IMR-90 (cell line): ENCODE results near the gene ARAP2. TPM values are rescaled to one million over a fixed set of nuclear protein-coding genes. Genes with fewer than 3 reads are reported as not detected.

Source experiments
- ATAC-seq: fragments of 200-7000 bp; cut with Tn5 transposase; 2 replicates; pipeline ENCODE4 v1.9.1; 2020; ENCODE audit warnings: low read depth, mild to moderate bottlenecking, moderate library complexity
- BruUV-seq: library from RNA; stranded (reverse); fragments of 400-500 nt; replicated peaks from 2 replicates; lab custom pipeline; 2021; lab: Mats Ljungman, UMichigan
- CTCF ChIA-PET: fragments of 300-600 bp; formaldehyde crosslinking; extraction: SDS; loops from one replicate; lab custom pipeline; 2021; ENCODE audit warnings: antibody characterized with exemption; lab: Yijun Ruan, JAX
- POLR2A ChIA-PET: fragments of 300-600 bp; sonication (Branson Sonifier 250); formaldehyde crosslinking; loops from one replicate; lab custom pipeline; 2022; ENCODE audit warnings: antibody characterized with exemption; ENCODE audit not compliant: unreplicated experiment; lab: Charles Lee
- DNase-seq: peaks from one replicate; pipeline ENCODE4 v3.0.0; 2013
- H2AFZ ChIP-seq: replicated peaks from 2 replicates; pipeline ENCODE3; 2013; ENCODE audit warnings: low read length, mild to moderate bottlenecking; ENCODE audit not compliant: poor library complexity
- H2AK5ac ChIP-seq: 2 replicates; pipeline ENCODE4 v1.6.1; 2013; ENCODE audit warnings: low read depth, low read length, inconsistent platforms
- H2AK9ac ChIP-seq: replicated peaks from 2 replicates; pipeline ENCODE3; 2013; ENCODE audit warnings: mild to moderate bottlenecking, low read depth, low read length, moderate library complexity; ENCODE audit not compliant: poor library complexity
- H2BK120ac ChIP-seq: 2 replicates; pipeline ENCODE4 v1.6.1; 2013; ENCODE audit warnings: low read depth, low read length, inconsistent platforms
- H2BK15ac ChIP-seq: 3 replicates; pipeline ENCODE4 v1.6.1; 2013; ENCODE audit warnings: low read depth, low read length, inconsistent platforms
- H2BK20ac ChIP-seq: 2 replicates; pipeline ENCODE4 v1.6.1; 2013; ENCODE audit warnings: low read depth, mild to moderate bottlenecking, inconsistent platforms, low read length, moderate library complexity
- H2BK5ac ChIP-seq: 2 replicates; pipeline ENCODE4 v1.6.1; 2013; ENCODE audit warnings: mild to moderate bottlenecking, low read depth, low read length, inconsistent platforms; ENCODE audit not compliant: poor library complexity, severe bottlenecking
- H3K14ac ChIP-seq: replicated peaks from 2 replicates; pipeline ENCODE4 v1.6.1; 2013; ENCODE audit warnings: low read depth, low read length, inconsistent platforms
- H3K18ac ChIP-seq: 2 replicates; pipeline ENCODE4 v1.6.1; 2013; ENCODE audit warnings: low read depth, low read length, control low read depth
- H3K23ac ChIP-seq: 2 replicates; pipeline ENCODE4 v1.6.1; 2013; ENCODE audit warnings: low read depth, low read length, inconsistent platforms
- H3K27ac ChIP-seq: 2 replicates; pipeline ENCODE4 v1.5.1; 2013; ENCODE audit warnings: mild to moderate bottlenecking, control low read depth, low read length; ENCODE audit not compliant: insufficient read depth
- H3K27me3 ChIP-seq: 2 replicates; pipeline ENCODE4 v1.6.1; 2013; ENCODE audit warnings: low read length; ENCODE audit not compliant: control insufficient read depth, insufficient read depth
- H3K36me3 ChIP-seq: 2 replicates; pipeline ENCODE4 v1.6.1; 2013; ENCODE audit warnings: low read length, mixed read lengths; ENCODE audit not compliant: control insufficient read depth, insufficient read depth
- H3K4ac ChIP-seq: 2 replicates; pipeline ENCODE4 v1.6.1; 2013; ENCODE audit warnings: low read depth, low read length, inconsistent platforms
- H3K4me1 ChIP-seq: 2 replicates; pipeline ENCODE4 v1.6.1; 2013; ENCODE audit warnings: low read length, mixed read lengths; ENCODE audit not compliant: control insufficient read depth, insufficient read depth
- H3K4me2 ChIP-seq: 2 replicates; pipeline ENCODE4 v1.6.1; 2013; ENCODE audit warnings: low read depth, mild to moderate bottlenecking, control low read depth, low read length, moderate library complexity
- H3K4me3 ChIP-seq: 2 replicates; pipeline ENCODE4 v1.5.1; 2013; ENCODE audit warnings: low read depth, mild to moderate bottlenecking, control low read depth, low read length, moderate library complexity; ENCODE audit not compliant: insufficient read depth
- H3K56ac ChIP-seq: 2 replicates; pipeline ENCODE4 v1.6.1; 2013; ENCODE audit warnings: low read length, inconsistent platforms; ENCODE audit not compliant: insufficient read depth; ENCODE audit errors: extremely low read depth
- H3K79me1 ChIP-seq, 2 experiments: 2 replicates each; pipeline ENCODE4 v1.6.1; 2013; ENCODE audit warnings: low read length in 2 of 2, inconsistent platforms in 1 of 2, low read depth in 1 of 2
- H3K9ac ChIP-seq: 2 replicates; pipeline ENCODE4 v1.6.1; 2013; ENCODE audit warnings: low read depth, low read length, control low read depth
- H3K9me1 ChIP-seq: 2 replicates; pipeline ENCODE4 v1.6.1; 2013; ENCODE audit warnings: low read length, inconsistent platforms; ENCODE audit not compliant: insufficient read depth
- H3K9me3 ChIP-seq: 2 replicates; pipeline ENCODE4 v1.6.1; 2013; ENCODE audit warnings: low read length; ENCODE audit not compliant: control insufficient read depth, insufficient read depth
- H4K20me1 ChIP-seq: 2 replicates; pipeline ENCODE4 v1.6.1; 2013; ENCODE audit warnings: low read length, inconsistent platforms; ENCODE audit not compliant: insufficient read depth
- H4K5ac ChIP-seq: 2 replicates; pipeline ENCODE4 v1.6.1; 2013; ENCODE audit warnings: mild to moderate bottlenecking, low read depth, low read length, control low read depth
- H4K8ac ChIP-seq, 2 experiments: 2 replicates each; pipeline ENCODE4 v1.6.1; 2013; ENCODE audit warnings: low read depth in 2 of 2, low read length in 2 of 2, control low read depth in 1 of 2, inconsistent platforms in 1 of 2
- H4K91ac ChIP-seq: 2 replicates; pipeline ENCODE4 v1.6.1; 2013; ENCODE audit warnings: low read depth, low read length, inconsistent platforms; ENCODE audit not compliant: insufficient read depth
- BHLHE40 ChIP-seq: fragments of 150-350 bp; IDR thresholded peaks from 2 replicates; pipeline ENCODE4 v1.6.1; 2016; ENCODE audit warnings: mild to moderate bottlenecking, low read depth, low read length
- CEBPB ChIP-seq: IDR thresholded peaks from 2 replicates; pipeline ENCODE4 v1.6.1; 2012; ENCODE audit warnings: low read depth, low read length, improper control_type of control experiment
- CHD1 ChIP-seq: IDR thresholded peaks from 2 replicates; pipeline ENCODE4 v1.6.1; 2012; ENCODE audit warnings: low read depth, low read length, improper control_type of control experiment
- CTCF ChIP-seq: conservative IDR thresholded peaks from 2 replicates; pipeline ENCODE4 v1.5.1; 2012; ENCODE audit warnings: mild to moderate bottlenecking, low read depth, low read length, improper control_type of control experiment
- ELK1 ChIP-seq: fragments of 150-350 bp; IDR thresholded peaks from 2 replicates; pipeline ENCODE4 v1.6.1; 2016; ENCODE audit warnings: low read depth, mild to moderate bottlenecking, low read length, moderate library complexity, borderline replicate concordance
- FOS ChIP-seq: fragments of 150-350 bp; IDR thresholded peaks from 2 replicates; pipeline ENCODE4 v1.6.1; 2016; ENCODE audit warnings: low read depth, low read length
- MAFK ChIP-seq: IDR thresholded peaks from 2 replicates; pipeline ENCODE4 v1.6.1; 2012; ENCODE audit warnings: low read depth, low read length, improper control_type of control experiment
- MAZ ChIP-seq: IDR thresholded peaks from 2 replicates; pipeline ENCODE4 v1.6.1; 2012; ENCODE audit warnings: low read depth, mild to moderate bottlenecking, low read length, improper control_type of control experiment, moderate library complexity, borderline replicate concordance
- MXI1 ChIP-seq: IDR thresholded peaks from 2 replicates; pipeline ENCODE4 v1.6.1; 2012; ENCODE audit warnings: low read depth, mild to moderate bottlenecking, low read length, moderate library complexity, borderline replicate concordance
- NFE2L2 ChIP-seq: fragments of 150-350 bp; IDR thresholded peaks from 2 replicates; pipeline ENCODE4 v1.6.1; 2016; ENCODE audit warnings: low read depth, mild to moderate bottlenecking, low read length
- POLR2A ChIP-seq: IDR thresholded peaks from 2 replicates; pipeline ENCODE4 v1.6.1; 2012; ENCODE audit warnings: mild to moderate bottlenecking, low read depth, low read length
- RAD21 ChIP-seq: IDR thresholded peaks from 2 replicates; pipeline ENCODE4 v1.6.1; 2012; ENCODE audit warnings: low read length, improper control_type of control experiment
- RCOR1 ChIP-seq: IDR thresholded peaks from 2 replicates; pipeline ENCODE4 v1.6.1; 2012; ENCODE audit warnings: mild to moderate bottlenecking, low read length, improper control_type of control experiment; ENCODE audit not compliant: insufficient replicate concordance
- RFX5 ChIP-seq: IDR thresholded peaks from 2 replicates; pipeline ENCODE4 v1.8.0; 2012; ENCODE audit warnings: low read depth, mild to moderate bottlenecking, low read length, moderate library complexity
- SMC3 ChIP-seq: fragments of 150-350 bp; IDR thresholded peaks from 2 replicates; pipeline ENCODE4 v1.6.1; 2016; ENCODE audit warnings: low read depth, mild to moderate bottlenecking, antibody characterized with exemption, low read length, moderate library complexity
- USF2 ChIP-seq: fragments of 150-350 bp; IDR thresholded peaks from 2 replicates; pipeline ENCODE4 v1.6.1; 2017; ENCODE audit warnings: mild to moderate bottlenecking, antibody characterized with exemption, low read length, low read depth
- WGBS, 2 experiments: methylation state at CpG; one replicate each; pipeline versions ENCODE4 v1.1.5 to v1.1.7; 2013; ENCODE audit warnings: missing lambda C conversion rate in 2 of 2; ENCODE audit not compliant: insufficient read length in 1 of 2; ENCODE audit errors: extremely low coverage in 2 of 2; 5-methylcytosine and 5-hydroxymethylcytosine counted together
- dilution Hi-C: fragments of 300-500 bp; cut with HindIII; formaldehyde crosslinking; loops from one replicate; pipeline ENCODE4 v1.14.3; 2018; ENCODE audit warnings: low sequenced_read_pairs; ENCODE audit not compliant: unreplicated experiment
- in situ Hi-C: fragments of 300-500 bp; cut with MboI; formaldehyde crosslinking; loops from 3 replicates; pipeline ENCODE4 v1.14.3; 2019; ENCODE audit warnings: low sequenced_read_pairs, inconsistent platforms, mixed read lengths
- intact Hi-C: fragments of 100-400 bp; cut with micrococcal nuclease; formaldehyde crosslinking; loops from 2 replicates; pipeline ENCODE4 v1.10.0; 2022
- polyA plus RNA-seq, 3 experiments: library from polyadenylated mRNA; depleted of rRNA; stranded (reverse); fragments of >200 nt; gene quantifications; 2 replicates each; pipeline ENCODE4 v1.2.3, GENCODE V29; 2012; ENCODE audit warnings: low replicate concordance in 1 of 3
- total RNA-seq: library from RNA; depleted of rRNA; stranded (reverse); fragments of >200 nt; gene quantifications from 2 replicates; pipeline ENCODE4 v1.2.3, GENCODE V29; 2012

The ARAP2 gene
- total and polyA plus RNA-seq, 2 of the 4 experiments (the other 2 are of a cell fraction): 0.32 to 1.8 TPM

GRCh38 chr4:36283912-36284465 is 39.7 kb upstream of the ARAP2 start:
- WGBS, 2 experiments: no CpG with 5 or more reads among the region's 2 CpGs
- no TSS peak for BruUV-seq

More at GRCh38 chr4:36283912-36284465, 39.7 kb upstream of the ARAP2 start:
- Histone ChIP-seq H3K9ac (no peak overlapping the region), H3K56ac (no peak overlapping the region), H3K4me2 (no peak overlapping the region), H3K23ac (no peak overlapping the region), H3K18ac (no peak overlapping the region), H3K9me1 (no peaks in the 10 kb centered on the region), H2BK5ac (no peak overlapping the region), H4K8ac (no peak overlapping the region), H4K20me1 (no peaks in the 10 kb centered on the region), H2AK5ac (no peak overlapping the region), H3K36me3 (no peaks in the 10 kb centered on the region), H2AFZ (no peak overlapping the region), H3K27ac (no peak overlapping the region), H2BK15ac (no peak overlapping the region), H2AK9ac (no peak overlapping the region), H3K14ac (no peak overlapping the region), H4K91ac (no peak overlapping the region), H3K79me1 (no peaks in the 10 kb centered on the region), H4K5ac (no peak overlapping the region), H2BK120ac (no peak overlapping the region), H3K4ac (no peak overlapping the region), H2BK20ac (no peak overlapping the region), H3K9me3 (no peaks in the 10 kb centered on the region), H3K4me3 (no peak overlapping the region), H3K4me1 (no peaks in the 10 kb centered on the region), H3K27me3 (no peaks in the 10 kb centered on the region)
- ChIA-PET CTCF (no interaction called here), POLR2A (no interaction called here)
- intact Hi-C loops (no loop called here), dilution Hi-C loops (no loop called here), in situ Hi-C loops (no loop called here)
- DNase-seq (no peak), ATAC-seq (no peak)
- TF ChIP-seq SMC3: no peak
- TF ChIP-seq RAD21: no peak
- TF ChIP-seq MAFK: no peak
- TF ChIP-seq BHLHE40: no peak
- no peak for TF ChIP-seq USF2
- no peak for TF ChIP-seq RFX5
- no peak for TF ChIP-seq MXI1
- TF ChIP-seq ELK1: no peak
- no peak for TF ChIP-seq FOS
- no peak for TF ChIP-seq RCOR1
- no peak for TF ChIP-seq MAZ
- no peak for TF ChIP-seq POLR2A
- TF ChIP-seq CEBPB: no peak
- no peak for TF ChIP-seq CTCF
- TF ChIP-seq CHD1: no peak
- no peak for TF ChIP-seq NFE2L2
